Measurements from ENCODE around the gene CXCL17.

The CXCL17 gene

GRCh38 chr19:42428676-42429075, 14.1 kb downstream of the CXCL17 start:
- TF ChIP-seq JUND (IDR thresholded peaks at IDR 0.05; ENCODE audit: low read depth): no peak
- in situ Hi-C loops (cut with HindIII; ENCODE audit: low pct_unique_long_range_greater_than_20kb, low sequenced_read_pairs): no loop called here
- no peak for DNase-seq (ENCODE audit: low read depth in 1 of 2, low spot score in 1 of 2)

DNA sequence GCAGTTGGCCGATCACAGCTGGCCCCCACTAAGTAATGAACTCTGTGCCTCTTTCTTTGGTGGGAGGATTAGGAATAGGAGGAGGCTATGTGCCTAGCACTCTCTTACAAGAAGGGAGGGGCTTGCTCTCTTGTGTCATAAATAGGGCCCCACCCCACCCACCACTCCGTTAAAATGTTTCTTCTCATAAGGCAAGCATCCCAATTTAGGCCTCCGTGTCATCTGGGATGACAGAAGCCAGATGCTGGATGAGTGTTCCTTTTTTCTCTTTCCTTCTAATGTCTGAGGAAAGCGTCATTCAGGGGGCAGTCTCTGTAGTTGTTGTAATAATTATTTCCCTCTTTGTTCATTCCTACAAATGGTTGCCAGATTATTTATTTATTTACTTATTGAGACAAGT, 15.4 kb downstream of the CXCL17 start, which contains the start of gene LIPE:
Gene LIPE, minus strand, starts transcription at position 76 of the 400 bp plus-strand sequence. CDS start 239 bp downstream, outside the sequence.
- no peak for DNase-seq (ENCODE audit: low read depth in 1 of 2, low spot score in 1 of 2)
- in situ Hi-C loops (cut with HindIII; ENCODE audit: low pct_unique_long_range_greater_than_20kb, low sequenced_read_pairs): no loop called here
- no peak for TF ChIP-seq JUND (IDR thresholded peaks at IDR 0.05; ENCODE audit: low read depth)

- no peak for TF ChIP-seq JUND (IDR thresholded peaks at IDR 0.05; ENCODE audit: low read depth)
- DNase-seq (ENCODE audit: low read depth in 1 of 2, low spot score in 1 of 2): no peak
- in situ Hi-C loops (cut with HindIII; ENCODE audit: low pct_unique_long_range_greater_than_20kb, low sequenced_read_pairs): no loop called here
Measured at GRCh38 chr19:42426643-42427042, 16.1 kb downstream of the CXCL17 start.

DNA sequence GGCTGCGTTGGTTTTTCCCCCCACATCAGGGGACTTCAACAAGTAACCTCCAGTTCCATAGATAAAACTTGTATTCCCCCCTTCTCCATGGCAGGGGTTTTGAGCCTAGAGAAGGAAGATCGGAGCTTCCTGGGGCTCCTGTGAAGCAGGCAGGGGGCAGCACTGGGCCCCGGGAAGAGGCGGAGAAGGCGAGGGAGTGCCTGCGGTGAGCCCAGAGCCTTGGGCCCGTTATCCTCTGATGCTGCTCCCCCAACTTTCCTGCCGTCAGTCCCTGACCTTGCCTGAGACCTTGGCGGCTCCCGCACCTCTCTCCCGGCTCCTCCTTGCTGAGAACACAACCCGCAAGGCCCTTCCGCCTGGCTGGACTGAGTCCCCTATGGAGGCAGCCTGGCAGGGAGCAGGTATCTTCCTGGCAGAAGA, 18.0 kb downstream of the CXCL17 start:
- DNase-seq (ENCODE audit: low read depth in 1 of 2, low spot score in 1 of 2): no peak
- in situ Hi-C loops (cut with HindIII; ENCODE audit: low pct_unique_long_range_greater_than_20kb, low sequenced_read_pairs): no loop called here
- TF ChIP-seq JUND (IDR thresholded peaks at IDR 0.05; ENCODE audit: low read depth): no peak

GRCh38 chr19:42424345-42424707, 18.4 kb downstream of the CXCL17 start:
- no peak for TF ChIP-seq JUND (IDR thresholded peaks at IDR 0.05; ENCODE audit: low read depth)
- no peak for DNase-seq (ENCODE audit: low read depth in 1 of 2, low spot score in 1 of 2)
- in situ Hi-C loops (cut with HindIII; ENCODE audit: low pct_unique_long_range_greater_than_20kb, low sequenced_read_pairs): no loop called here

DNA sequence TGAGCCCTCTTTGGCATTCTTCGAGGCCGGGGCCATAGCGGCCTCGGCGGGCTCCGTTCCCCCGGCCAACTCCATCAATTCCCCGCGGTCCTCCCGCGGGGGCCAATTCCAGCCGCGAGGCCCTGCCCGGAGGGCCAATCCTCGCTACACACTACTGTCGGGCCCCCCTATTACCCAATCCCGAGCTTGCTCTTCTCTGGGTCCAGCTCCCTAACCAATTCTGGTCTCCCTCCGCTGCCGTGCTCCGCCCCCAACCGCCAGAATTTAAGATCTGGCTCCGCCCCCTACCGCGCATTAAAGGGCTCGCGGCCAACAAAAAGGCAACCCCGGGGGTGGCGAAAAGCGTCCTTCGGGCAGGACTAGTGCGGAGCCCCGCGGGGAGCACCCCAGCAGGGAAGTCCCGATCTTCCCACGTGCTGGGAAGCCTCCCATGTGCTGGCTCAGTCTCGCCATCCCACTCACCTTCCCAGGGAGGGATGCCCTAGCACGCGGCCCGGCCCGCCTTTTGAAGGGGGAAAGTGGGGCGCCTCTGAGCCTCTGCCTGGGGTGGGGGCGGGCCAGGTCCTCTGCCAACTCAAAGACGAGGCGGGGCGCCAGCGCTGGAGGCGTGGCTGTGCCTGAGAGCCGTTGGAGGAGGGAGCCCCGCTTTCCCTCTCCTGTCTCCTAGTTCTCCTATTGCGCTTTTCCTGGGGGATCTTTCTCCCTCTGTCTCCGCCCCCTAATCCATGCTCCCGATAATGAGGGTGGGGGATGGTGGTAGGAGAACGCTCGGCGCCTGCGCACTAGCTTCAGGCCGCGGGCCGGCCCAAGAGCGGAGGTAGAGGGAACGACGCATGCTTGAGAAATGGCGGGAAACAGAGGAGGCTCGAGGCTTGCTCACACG, 19.0 kb downstream of the CXCL17 start:
- in situ Hi-C loops (cut with HindIII; ENCODE audit: low pct_unique_long_range_greater_than_20kb, low sequenced_read_pairs): no loop called here
- no peak for TF ChIP-seq JUND (IDR thresholded peaks at IDR 0.05; ENCODE audit: low read depth)
- peak in 1 of 2 experiments; percentile 51 for DNase-seq (ENCODE audit: low read depth in 1 of 2, low spot score in 1 of 2)

GRCh38 chr19:42422901-42423461, 19.8 kb downstream of the CXCL17 start:
- in situ Hi-C loops (cut with HindIII; ENCODE audit: low pct_unique_long_range_greater_than_20kb, low sequenced_read_pairs): no loop called here
- DNase-seq (ENCODE audit: low read depth in 1 of 2, low spot score in 1 of 2): no peak
- TF ChIP-seq JUND (IDR thresholded peaks at IDR 0.05; ENCODE audit: low read depth): no peak

- DNase-seq (ENCODE audit: low read depth in 1 of 2, low spot score in 1 of 2): no peak
- TF ChIP-seq JUND (IDR thresholded peaks at IDR 0.05; ENCODE audit: low read depth): no peak
- in situ Hi-C loops (cut with HindIII; ENCODE audit: low pct_unique_long_range_greater_than_20kb, low sequenced_read_pairs): no loop called here
Measured at GRCh38 chr19:42422092-42422900, 20.4 kb downstream of the CXCL17 start.

- TF ChIP-seq JUND (IDR thresholded peaks at IDR 0.05; ENCODE audit: low read depth): no peak
- DNase-seq (ENCODE audit: low read depth in 1 of 2, low spot score in 1 of 2): no peak
- in situ Hi-C loops (cut with HindIII; ENCODE audit: low pct_unique_long_range_greater_than_20kb, low sequenced_read_pairs): no loop called here
Measured at GRCh38 chr19:42421591-42422031, 21.1 kb downstream of the CXCL17 start.

DNA sequence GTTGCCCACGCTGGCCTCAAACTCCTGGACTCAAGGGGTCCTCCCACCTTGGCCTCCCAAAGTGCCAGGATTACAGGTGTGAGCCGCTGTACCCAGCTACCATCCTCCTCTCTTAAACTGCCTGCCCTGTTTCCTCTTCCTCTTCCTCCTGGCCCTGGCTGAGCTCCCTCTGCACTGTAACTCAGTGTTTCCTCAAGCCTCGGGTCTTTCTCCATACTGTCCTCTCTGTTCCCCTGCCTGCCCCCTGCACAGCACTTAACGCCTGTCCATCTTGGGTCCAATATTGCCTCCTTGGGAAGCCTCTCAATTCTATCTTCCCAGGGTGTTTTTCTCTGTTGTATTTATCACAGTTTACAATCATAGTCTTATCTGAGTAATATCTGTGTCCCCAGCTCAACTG, 21.6 kb downstream of the CXCL17 start:
- TF ChIP-seq JUND (IDR thresholded peaks at IDR 0.05; ENCODE audit: low read depth): no peak
- in situ Hi-C loops (cut with HindIII; ENCODE audit: low pct_unique_long_range_greater_than_20kb, low sequenced_read_pairs): no loop called here
- no peak for DNase-seq (ENCODE audit: low read depth in 1 of 2, low spot score in 1 of 2)

GRCh38 chr19:42420055-42420544, 22.6 kb downstream of the CXCL17 start:
- no peak for TF ChIP-seq JUND (IDR thresholded peaks at IDR 0.05; ENCODE audit: low read depth)
- DNase-seq (ENCODE audit: low read depth in 1 of 2, low spot score in 1 of 2): peak; percentile 47 to 63
- in situ Hi-C loops (cut with HindIII; ENCODE audit: low pct_unique_long_range_greater_than_20kb, low sequenced_read_pairs): no loop called here

DNA sequence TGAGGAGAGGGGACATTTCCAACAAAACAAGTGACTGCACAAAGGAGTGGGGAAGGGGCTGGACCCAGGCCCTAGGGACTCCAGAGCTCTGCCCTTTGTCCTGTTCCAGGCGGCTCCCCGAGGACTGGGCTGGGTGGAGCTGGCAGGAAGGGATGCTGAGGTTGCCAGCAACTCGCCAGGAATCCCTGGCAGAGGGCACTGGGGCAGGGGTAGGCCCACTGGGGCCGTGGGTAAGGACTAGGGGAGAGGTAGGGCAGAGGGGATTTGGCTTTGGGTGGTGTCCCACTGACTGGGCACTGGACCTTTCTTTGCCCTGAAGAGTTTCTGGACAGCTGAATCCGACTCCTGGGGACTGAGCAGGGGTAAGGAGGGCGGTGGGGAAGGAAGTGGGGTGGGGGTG, 23.4 kb downstream of the CXCL17 start:
- no peak for TF ChIP-seq JUND (IDR thresholded peaks at IDR 0.05; ENCODE audit: low read depth)
- no peak for DNase-seq (ENCODE audit: low read depth in 1 of 2, low spot score in 1 of 2)
- in situ Hi-C loops (cut with HindIII; ENCODE audit: low pct_unique_long_range_greater_than_20kb, low sequenced_read_pairs): no loop called here
